HepG2 (cell line): ENCODE measurements around the gene LRRC45. TPM values are rescaled to one million over a fixed set of nuclear protein-coding genes. Genes with fewer than 3 reads are reported as not detected.

Experiments
- AGO2 ChIP-seq: fragments of 200-400 bp; formaldehyde crosslinking; optimal IDR thresholded peaks from 2 replicates; pipeline ENCODE3; 2017; ENCODE audit warnings: mild to moderate bottlenecking, low read depth, low read length, moderate library complexity
- ARID5B ChIP-seq: IDR thresholded peaks from 2 replicates; pipeline ENCODE4 v1.4.0; 2020; ENCODE audit warnings: mild to moderate bottlenecking, missing genetic modification reagents
- ASH2L ChIP-seq: fragments of 300-600, 200-600 bp; sonication (generic); IDR thresholded peaks from 2 replicates; pipeline ENCODE4 v1.7.0; 2017; ENCODE audit warnings: low read depth, mild to moderate bottlenecking, moderate library complexity, mixed read lengths, low read length; ENCODE audit not compliant: insufficient read length
- ATF3 ChIP-seq: sonication (generic); formaldehyde crosslinking; IDR thresholded peaks from 2 replicates; pipeline ENCODE4 v1.4.0; 2020; ENCODE audit warnings: missing genetic modification reagents
- DNMT1 ChIP-seq: sonication (generic); formaldehyde crosslinking; IDR thresholded peaks from 2 replicates; pipeline ENCODE4 v1.5.1; 2020; ENCODE audit warnings: mild to moderate bottlenecking, missing genetic modification reagents
- MLLT10 ChIP-seq: sonication (generic); formaldehyde crosslinking; IDR thresholded peaks from 2 replicates; pipeline ENCODE4 v1.4.0; 2020; ENCODE audit warnings: missing genetic modification reagents
- PHF21A ChIP-seq: sonication (generic); formaldehyde crosslinking; IDR thresholded peaks from 2 replicates; pipeline ENCODE4 v1.5.0; 2020; ENCODE audit warnings: mild to moderate bottlenecking, missing genetic modification reagents
- PHF5A ChIP-seq: IDR thresholded peaks from one replicate; pipeline ENCODE4 v1.6.1; 2018; ENCODE audit warnings: low read depth, missing genetic modification reagents; ENCODE audit not compliant: unreplicated experiment
- PRPF4 ChIP-seq: fragments of 200-400 bp; formaldehyde crosslinking; IDR thresholded peaks from 2 replicates; pipeline ENCODE4 v1.6.1; 2016; ENCODE audit warnings: low read length, low read depth; ENCODE audit not compliant: poor library complexity, severe bottlenecking
- TAF15 ChIP-seq: fragments of 200-400 bp; formaldehyde crosslinking; IDR thresholded peaks from one replicate; pipeline ENCODE4 v1.6.1; 2018; ENCODE audit warnings: mild to moderate bottlenecking, low read depth, low read length; ENCODE audit not compliant: poor library complexity, severe bottlenecking
- ZBED4 ChIP-seq: sonication (generic); formaldehyde crosslinking; IDR thresholded peaks from 2 replicates; pipeline ENCODE4 v1.4.0; 2020; ENCODE audit warnings: missing genetic modification reagents, borderline replicate concordance
- ZBTB33 ChIP-seq: sonication (generic); formaldehyde crosslinking; IDR thresholded peaks from 2 replicates; pipeline ENCODE4 v1.4.0; 2020; ENCODE audit warnings: missing genetic modification reagents
- ZFY ChIP-seq: sonication (generic); formaldehyde crosslinking; IDR thresholded peaks from 2 replicates; pipeline ENCODE4 v1.4.0; 2020; ENCODE audit warnings: missing genetic modification reagents
- ZKSCAN5 ChIP-seq: sonication (generic); formaldehyde crosslinking; IDR thresholded peaks from 2 replicates; pipeline ENCODE4 v1.5.1; 2020; ENCODE audit warnings: mild to moderate bottlenecking, missing genetic modification reagents
- ZNF350 ChIP-seq: sonication (generic); formaldehyde crosslinking; IDR thresholded peaks from 2 replicates; pipeline ENCODE4 v1.4.0; 2020; ENCODE audit warnings: mild to moderate bottlenecking, low read depth, missing genetic modification reagents, borderline replicate concordance
- ZNF501 ChIP-seq: sonication (generic); formaldehyde crosslinking; IDR thresholded peaks from 2 replicates; pipeline ENCODE4 v1.5.1; 2020; ENCODE audit warnings: mild to moderate bottlenecking, moderate library complexity, missing genetic modification reagents
- ZNF549 ChIP-seq: sonication (generic); formaldehyde crosslinking; IDR thresholded peaks from 2 replicates; pipeline ENCODE4 v1.5.0; 2020; ENCODE audit warnings: missing genetic modification reagents
- ZNF598 ChIP-seq: sonication (generic); formaldehyde crosslinking; IDR thresholded peaks from 2 replicates; pipeline ENCODE4 v1.5.1; 2020; ENCODE audit warnings: mild to moderate bottlenecking, missing genetic modification reagents, borderline replicate concordance
- ZSCAN9 ChIP-seq: IDR thresholded peaks from 2 replicates; pipeline ENCODE4 v1.6.1; 2016; ENCODE audit warnings: borderline replicate concordance
- polyA plus RNA-seq, 8 experiments: library from polyadenylated mRNA; depleted of rRNA in 3 of 8; stranded (reverse) in 7 of 8; unstranded in 1 of 8; fragments of >200 nt; fragmentation: Illumina TruSeq in 4 of 8; extraction: Trizol in 4 of 8; gene quantifications; 2 replicates each; pipeline versions ENCODE4 v1.2.1 to v1.2.3, GENCODE V29; 2011 to 2016; ENCODE audit warnings: low read depth in 4 of 8, missing spikeins in 1 of 8, mixed read lengths in 1 of 8; ENCODE audit not compliant: insufficient read depth in 1 of 8
- total RNA-seq, 5 experiments: library from RNA; depleted of rRNA; stranded (reverse); fragments of >200 nt; fragmentation: Illumina TruSeq; extraction: Trizol; gene quantifications; 2 replicates each; pipeline ENCODE4 v1.2.3, GENCODE V29; 2016; ENCODE audit warnings: low read depth in 1 of 5

Gene LRRC45
- total and polyA plus RNA-seq, 2 of the 13 experiments (the other 11 are each of a cell fraction or from before 2014, with no cell fraction given) = 11.6 to 48.1 TPM

- peak; percentile 18 for TF ChIP-seq ASH2L
- TF ChIP-seq ZNF549 = no peak
- TF ChIP-seq ZSCAN9 (CRISPR knock-in tag) = no peak
- TF ChIP-seq AGO2 = peak; percentile 99
- no peak for TF ChIP-seq ZFY (CRISPR knock-in tag)
- no peak for TF ChIP-seq ZNF501 (CRISPR knock-in tag)
- TF ChIP-seq ARID5B (CRISPR knock-in tag) = no peak
- peak; percentile 8 for TF ChIP-seq PHF5A
- peak; percentile 34; the same call in 1 of the 2 replicates for TF ChIP-seq ZNF350 (CRISPR knock-in tag)
- no peak for TF ChIP-seq PHF21A
- no peak for TF ChIP-seq MLLT10
- TF ChIP-seq ZNF598 = no peak
- no peak for TF ChIP-seq ZKSCAN5 (CRISPR knock-in tag)
- TF ChIP-seq PRPF4 = peak; percentile 18
- TF ChIP-seq ZBED4 (CRISPR knock-in tag) = no peak
- TF ChIP-seq ZBTB33 (CRISPR knock-in tag) = peak; percentile 83
- TF ChIP-seq ATF3 (CRISPR knock-in tag) = no peak
- TF ChIP-seq DNMT1 = 0 out of 2 replicates have a peak, but pooled peaks have one; percentile 67
- TF ChIP-seq TAF15 = peak; percentile 55
Measured at GRCh38 chr17:82018152-82018988, 4.7 kb upstream of the LRRC45 start (continued).
